ENCODE data around the gene TGM4.
"Not testable (repeated sequence)": the region's sequence is repeated elsewhere in the genome, so short reads cannot be mapped to it uniquely, and the experiment has no call there.

The TGM4 gene

DNA sequence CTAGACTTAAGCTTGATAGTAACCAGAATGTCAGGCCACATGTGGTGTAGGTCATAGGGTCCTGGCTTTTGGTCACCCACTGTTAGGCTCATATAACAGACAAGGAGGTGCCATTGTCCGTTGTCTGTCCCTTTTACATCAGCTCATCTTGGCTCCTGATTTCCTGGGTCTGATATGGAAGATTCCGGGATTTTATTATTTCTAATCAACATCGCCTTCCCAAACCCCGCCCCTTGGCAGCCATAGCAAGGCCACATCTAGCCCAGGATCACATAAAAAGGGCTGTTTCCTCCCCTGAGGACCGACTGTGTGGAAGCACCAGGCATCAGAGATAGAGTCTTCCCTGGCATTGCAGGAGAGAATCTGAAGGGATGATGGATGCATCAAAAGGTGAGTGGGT is at the start of gene TGM4:
Gene TGM4 (plus strand): TSS at position 301 of the 400 bp plus-strand sequence. CDS start 71 bp downstream, at position 372.
- DNase-seq (ENCODE audit: low read depth): no peak

DNA sequence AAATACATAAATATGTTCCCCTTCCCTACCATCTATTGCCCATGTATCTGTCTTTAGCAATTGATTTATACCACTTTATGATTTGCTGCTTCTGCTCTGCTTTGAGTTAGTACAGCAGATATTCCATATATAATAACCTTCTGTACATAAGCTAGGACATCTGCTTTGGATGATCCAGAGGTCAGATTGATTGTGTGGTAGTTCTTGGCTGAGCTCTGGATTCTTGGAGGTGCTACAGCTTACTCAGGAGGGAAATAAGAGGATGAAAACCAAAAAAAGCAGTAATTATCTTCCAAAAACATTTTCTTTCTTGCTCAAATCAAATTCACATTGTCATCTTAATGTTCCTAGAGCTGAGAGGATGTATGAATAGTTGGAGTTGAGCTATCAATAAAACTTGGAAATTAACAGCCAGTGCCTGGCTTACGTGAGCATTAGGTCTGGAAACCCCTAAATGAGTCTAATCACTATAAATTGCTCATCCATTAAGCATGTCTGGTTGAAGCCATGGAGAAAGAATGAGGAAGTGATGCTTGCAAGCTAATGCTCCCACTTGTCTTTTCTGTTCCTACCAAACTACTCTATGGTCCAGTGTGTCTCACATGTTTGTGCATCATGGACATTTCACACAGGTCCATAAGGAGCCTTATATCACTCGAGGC is 49.0 kb upstream of the TGM4 start:
- no peak for DNase-seq (ENCODE audit: low read depth)

DNA sequence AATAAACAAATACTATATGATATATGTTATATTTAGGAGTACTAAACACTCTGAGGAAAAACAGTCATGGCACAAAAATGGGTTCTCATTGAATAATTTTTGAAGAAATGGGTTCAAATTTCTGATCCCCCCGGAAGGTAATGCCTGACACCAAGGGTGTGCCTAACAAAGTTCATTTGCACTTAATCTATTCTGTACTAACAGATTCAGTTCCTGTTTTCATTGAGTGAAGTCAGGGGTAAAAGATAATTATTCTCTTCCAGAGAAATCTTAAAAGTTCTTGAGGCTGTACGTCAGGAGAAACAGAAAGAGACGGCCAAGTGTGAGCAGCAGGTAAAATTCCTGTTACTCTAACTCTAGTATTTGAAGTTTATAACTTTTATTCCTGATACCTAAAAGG is 47.2 kb upstream of the TGM4 start:
- DNase-seq (ENCODE audit: low read depth): no peak

DNA sequence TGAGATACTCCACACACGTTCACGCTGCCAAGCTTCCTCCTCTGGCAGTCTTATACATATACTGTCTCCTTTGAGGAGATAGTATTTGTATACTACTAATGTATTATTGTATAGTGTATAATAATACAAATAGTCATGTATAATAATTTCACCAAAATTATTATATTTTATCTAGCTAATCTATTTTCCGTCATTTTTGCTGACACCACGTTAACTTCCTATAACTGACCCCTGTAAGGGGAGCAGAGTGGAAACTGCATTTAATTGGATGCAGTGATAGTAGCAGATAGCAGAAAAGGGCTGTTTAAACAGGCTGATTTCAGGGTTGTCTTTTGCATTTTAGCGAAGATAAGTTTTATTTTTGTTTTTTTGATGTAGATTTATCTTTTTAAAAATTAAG is 43.2 kb upstream of the TGM4 start:
- DNase-seq (ENCODE audit: low read depth): no peak

DNA sequence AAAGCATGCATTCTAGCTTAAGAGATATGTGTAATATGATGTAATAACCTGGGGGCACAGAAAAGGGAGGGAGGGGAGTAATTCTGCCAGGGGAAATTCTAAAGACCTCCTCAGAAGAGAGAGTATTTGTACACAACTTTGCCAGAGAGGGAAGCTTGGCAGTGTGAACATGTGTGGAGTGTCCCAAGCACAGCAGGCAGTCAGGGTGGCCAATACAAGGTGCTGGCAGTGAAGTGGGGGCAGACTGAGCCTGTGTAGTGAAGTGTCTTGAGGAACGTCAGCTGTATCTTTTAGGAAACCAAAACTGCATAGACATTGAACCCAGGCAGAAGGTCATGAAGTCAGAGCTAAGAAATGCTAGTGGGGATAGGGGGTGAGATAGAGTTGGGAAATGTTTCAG is 42.4 kb upstream of the TGM4 start:
- no peak for DNase-seq (ENCODE audit: low read depth)

DNA sequence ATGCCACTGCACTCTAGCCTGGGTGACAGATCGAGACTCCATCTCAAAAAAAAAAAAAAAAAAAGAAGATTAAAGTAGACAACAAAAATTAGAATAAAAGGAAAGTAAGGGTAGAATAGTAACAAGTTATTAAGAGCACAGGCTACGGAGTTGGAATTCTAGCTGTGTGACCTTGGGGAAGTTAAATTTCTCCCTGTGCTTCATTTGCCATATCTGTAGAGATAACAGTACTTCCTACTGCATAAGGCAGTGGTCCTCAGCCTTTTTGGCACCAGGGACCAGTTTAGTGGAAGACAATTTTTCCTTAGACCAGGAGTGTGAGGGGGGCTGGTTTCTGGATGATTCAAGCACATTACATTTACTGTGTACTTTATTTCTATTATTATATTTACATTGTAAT is 41.4 kb upstream of the TGM4 start:
- DNase-seq (ENCODE audit: low read depth): no peak

DNA sequence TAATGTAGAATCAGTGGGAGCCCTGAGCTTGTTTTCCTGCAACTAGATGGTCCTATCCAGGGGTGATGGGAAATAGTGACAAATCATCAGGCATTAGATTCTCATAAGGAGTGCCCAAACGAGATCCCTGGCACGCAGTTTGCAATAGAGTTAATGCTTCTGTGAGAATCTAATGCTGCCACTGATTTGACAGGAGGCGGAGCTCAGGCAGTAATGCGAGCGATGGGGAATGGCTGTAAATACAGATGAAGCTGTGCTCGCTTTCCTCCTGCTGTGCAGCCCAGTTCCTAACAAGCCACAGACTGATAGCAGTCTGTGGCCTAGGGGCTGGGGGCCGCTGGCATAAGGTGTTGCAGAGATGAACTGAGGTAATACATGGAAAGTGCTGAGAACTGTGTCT is 41.0 kb upstream of the TGM4 start:
- DNase-seq (ENCODE audit: low read depth): no peak

DNA sequence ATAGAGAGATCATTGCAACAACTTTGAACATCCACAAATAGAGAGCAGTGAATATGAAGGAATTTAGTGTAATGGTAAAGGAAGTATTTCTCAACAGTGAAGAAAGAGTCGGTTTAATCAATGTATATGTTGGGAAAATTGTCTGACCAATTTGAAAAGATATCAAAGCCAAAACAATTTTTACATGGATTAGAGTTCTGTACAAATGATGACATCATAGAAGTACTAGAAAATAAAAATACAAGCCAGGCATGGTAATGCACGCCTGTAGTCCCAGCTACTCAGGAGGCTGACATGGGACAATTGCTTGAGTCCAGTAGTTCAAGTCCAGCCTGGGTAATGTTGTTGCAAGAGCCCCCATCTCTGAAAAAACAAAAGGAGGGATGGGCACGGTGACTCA is 38.7 kb upstream of the TGM4 start:
- DNase-seq (ENCODE audit: low read depth): no peak

DNA sequence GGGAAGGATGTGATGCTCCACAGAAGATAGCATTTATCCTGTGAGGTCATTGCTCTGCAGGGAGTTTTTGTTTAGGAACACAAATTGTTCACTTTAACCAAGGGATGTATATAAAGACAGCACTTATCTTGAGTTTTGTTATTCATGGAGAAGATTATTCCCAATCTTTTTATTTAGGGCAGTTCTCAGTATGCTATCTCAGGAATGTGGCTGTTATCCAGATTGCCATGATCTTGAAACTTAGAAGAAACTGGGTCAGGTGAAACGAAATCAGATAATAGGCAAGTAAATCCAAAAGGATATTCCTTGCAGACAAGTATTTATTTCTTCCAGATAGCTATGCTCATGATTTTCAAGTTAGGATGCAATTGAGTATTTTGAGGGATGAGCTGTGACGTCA is 32.0 kb upstream of the TGM4 start:
- DNase-seq (ENCODE audit: low read depth): no peak

DNA sequence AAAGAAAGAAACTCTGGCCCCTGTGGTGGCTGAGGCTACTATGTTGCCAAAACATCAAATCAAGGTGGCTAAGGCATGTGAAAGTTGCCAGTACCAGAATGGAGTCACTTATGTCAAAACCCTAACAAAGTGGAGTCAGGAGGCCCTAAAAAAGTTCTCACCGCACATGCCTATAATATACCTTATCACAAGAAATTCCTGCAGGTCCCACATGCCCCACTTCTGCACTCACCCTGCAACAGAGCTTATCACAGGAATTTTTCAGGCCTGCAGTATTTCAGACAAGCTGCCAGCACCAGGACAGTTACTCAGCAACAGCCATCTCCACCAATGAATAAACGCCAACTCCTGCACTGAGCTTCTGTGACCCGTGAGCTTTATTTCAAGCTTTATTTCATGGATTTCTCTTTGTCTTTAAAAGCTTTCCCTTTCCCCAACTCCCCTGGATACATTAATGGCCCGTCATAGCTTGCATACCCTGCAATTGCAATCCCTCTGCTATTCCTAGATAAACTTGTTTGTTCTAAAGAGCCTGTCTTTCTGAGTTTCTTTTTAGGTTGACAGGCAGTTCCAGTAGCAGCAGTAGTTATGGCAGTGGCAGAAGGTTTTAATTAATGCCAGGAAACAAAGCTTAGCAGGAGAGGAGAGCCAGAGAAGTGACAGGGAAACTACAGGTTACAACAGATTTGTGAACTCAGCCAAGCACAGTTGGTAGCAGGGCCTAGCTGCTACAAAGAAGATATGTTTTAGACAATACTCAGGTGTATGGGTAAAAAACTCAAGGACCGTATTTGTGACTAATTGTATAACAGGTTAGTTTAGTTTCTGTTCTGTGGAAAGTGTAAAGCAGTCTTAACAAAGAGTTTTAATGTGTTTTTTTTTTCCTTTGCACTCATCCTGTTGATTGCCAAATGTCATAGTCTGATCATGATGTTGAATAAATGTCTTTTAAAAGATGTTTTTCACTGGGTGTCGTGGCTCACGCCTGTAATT is 28.6 kb upstream of the TGM4 start:
- DNase-seq (ENCODE audit: low read depth): no peak

DNA sequence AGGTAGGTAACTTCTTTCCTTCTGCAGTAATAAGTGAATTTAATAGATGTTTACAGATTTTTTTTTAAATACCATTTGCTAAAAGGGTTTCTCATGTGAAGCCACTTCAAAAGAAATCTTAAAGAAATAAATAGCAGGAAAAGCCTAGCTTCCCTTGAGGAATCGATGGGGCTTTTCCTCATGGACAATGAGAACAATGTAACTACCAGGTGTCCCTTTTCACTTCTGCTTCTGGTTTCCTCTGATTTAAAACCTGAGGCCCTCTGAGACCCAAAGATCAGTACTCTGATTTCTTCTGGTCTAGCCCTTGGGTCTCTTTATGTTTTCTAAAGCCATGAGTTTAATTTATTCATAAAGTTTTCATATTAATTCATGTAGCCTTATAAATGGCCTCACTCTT is 25.8 kb upstream of the TGM4 start:
- no peak for DNase-seq (ENCODE audit: low read depth)

DNA sequence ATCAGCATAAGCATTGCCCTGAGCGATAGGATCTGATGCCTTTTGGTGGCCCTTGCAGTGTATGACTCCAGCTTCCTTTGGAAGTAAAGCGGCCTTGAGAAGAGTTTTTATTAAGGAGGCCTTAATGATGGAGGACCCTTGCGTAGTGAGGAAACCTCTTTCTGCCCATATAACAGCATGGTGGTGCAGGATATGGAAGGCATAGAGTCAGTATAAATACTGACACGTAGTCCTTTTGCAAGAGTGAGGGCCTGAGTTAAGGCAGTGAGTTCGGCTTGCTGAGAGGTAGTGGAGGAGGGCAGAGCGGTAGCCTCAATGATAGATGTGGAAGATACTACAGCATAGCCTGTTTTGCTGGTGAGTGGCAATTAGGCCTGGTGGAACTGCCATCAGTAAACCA is 17.7 kb upstream of the TGM4 start:
- DNase-seq (ENCODE audit: low read depth): not testable (repeated sequence)

DNA sequence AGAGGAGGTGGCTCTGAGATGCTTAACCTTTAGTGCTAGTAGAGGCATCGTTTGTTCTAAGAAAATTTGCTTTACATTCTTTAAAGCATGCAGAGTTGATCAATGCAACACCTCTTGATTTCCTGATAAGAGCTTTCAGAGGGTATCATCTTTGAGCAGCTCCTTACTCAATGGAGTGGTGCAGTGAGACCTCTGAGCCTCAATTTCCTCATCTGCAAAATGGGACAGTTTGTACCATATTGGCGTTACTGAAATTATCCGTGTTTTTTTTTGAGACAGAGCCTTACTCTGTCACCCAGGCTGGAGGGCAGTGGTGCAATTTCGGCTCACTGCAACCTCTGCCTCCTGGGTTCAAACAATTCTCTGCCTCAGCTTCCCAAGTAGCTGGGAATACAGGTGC is 14.3 kb upstream of the TGM4 start:
- no peak for DNase-seq (ENCODE audit: low read depth)

DNA sequence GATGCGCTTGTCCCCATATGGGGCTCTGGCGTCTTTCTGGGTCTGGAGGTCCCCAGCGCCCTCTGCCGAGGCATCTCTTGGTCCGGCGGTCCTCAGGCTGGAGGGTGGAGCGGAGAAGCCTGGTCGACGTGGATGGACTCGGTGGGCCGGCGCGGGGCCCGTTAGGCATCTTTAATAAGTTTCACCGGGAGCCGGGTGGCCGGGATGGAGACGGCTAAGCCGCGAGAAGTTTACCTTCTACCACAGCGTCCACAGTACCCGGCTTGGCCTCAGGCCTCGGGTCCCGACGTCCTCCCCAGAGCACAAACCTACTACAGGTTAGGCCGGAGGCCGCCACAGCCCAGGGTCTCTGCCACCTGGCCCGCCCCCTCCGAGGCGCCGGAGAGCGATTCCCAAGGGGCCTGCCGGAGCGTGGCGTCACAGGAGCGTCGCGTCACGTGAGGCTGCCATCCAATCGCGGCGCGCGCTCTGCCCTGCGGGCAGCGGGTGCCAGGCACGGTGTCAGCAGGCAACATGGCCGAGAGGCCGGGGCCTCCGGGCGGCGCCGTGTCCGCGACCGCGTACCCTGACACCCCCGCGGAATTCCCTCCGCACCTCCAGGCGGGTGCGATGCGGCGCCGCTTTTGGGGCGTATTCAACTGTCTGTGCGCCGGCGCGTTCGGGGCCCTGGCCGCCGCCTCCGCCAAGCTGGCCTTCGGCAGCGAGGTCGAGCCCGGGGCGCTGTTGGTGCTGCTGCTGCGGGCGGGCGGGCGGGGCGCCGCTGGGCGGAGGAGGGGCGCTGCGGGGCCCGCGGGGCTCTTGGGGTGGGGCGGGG is 12.8 kb upstream of the TGM4 start, which contains the start of gene TMEM42:
Gene TMEM42 (plus strand): TSS at position 501 of the 814 bp plus-strand sequence. CDS start 13 bp downstream, at position 514.
- peak; percentile 82 for DNase-seq (ENCODE audit: low read depth)

DNA sequence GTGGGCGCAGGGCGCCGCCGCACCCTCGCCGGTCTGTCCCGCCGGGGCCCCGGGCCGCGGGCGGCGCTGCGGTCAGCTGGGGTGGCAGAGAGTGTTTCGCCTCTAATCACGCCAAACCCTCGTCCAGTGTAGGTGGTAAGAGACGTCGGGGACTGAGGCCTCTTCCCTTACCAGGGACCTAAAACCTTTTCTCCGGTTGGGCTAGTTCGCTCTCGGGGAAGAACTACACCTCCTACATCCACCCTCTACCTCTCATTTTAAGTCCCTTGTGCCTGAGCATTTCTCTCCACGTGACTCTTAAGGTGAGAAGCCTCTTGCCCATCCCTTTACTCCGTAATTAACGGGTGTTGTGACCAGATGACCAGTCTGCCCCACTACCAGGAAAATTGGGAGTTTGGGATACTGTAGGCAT is 12.2 kb upstream of the TGM4 start:
- DNase-seq (ENCODE audit: low read depth): no peak

DNA sequence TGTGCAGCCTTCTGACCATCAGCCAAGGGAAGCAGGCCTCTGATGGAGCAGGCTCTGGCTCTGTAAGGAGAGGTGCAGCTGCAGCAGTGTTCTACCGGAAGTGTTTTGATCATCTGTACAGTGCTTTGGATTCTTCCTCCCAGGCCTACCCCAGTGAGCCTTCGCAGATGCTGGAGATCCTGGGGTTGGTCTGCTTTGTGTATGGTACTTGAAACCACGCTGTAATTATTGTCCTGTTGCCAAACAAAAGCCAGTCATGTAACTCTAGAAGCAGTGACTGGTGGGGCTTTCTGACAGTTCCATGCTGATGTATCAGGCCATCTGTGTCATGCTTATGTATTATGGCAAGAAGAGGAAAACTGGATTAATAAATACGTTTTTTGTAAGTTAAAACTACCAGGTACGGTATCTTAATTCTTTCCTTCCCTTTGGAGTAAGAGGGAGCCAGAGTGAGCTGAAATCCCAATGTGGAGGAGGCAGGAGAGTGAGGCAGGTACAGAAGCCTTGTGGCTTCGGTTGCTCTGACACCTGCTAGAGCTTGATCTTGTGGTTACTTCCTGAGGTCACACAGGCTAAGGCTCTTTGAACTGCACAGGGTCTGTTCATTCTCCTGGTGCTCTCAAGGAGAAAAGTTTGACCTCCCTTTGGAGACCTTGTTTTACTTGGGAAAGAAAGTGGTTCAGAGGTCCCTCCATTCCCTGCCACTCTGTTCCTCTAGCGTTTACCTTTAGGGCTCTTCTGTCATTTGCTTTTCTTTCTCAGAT is 9.0 kb upstream of the TGM4 start:
- no peak for DNase-seq (ENCODE audit: low read depth)

DNA sequence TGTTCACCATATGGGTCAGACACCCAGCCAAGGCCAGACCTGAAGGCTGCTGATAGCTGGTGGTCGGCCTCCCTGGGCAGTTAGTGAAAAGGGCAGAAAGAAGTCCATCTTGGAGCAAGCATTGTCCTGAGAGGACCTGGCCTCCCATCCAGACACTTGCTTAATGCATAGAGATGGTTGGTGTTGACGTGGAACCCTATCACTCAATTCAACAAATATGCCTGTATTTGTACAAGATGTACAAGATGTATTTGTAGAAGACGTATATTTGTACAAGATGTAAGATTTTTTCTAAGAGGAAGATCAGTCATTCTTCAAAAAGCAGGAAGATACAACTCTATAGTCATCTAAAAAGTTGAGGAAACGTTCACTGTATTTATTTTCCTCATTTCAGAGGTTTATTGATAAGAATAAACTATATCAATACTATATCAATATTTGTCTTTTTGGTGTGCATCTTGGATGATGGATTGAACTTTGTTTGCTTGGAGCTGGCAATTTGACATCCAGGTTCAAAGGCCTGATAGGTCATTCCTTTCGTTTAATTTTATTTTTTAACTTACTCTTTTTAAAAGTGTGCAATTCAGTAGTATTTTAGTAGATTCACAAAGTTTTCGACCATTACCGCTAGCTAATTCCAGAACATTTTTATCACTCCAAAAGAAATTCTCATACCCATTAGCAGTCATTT is 6.8 kb upstream of the TGM4 start:
- DNase-seq (ENCODE audit: low read depth): no peak

DNA sequence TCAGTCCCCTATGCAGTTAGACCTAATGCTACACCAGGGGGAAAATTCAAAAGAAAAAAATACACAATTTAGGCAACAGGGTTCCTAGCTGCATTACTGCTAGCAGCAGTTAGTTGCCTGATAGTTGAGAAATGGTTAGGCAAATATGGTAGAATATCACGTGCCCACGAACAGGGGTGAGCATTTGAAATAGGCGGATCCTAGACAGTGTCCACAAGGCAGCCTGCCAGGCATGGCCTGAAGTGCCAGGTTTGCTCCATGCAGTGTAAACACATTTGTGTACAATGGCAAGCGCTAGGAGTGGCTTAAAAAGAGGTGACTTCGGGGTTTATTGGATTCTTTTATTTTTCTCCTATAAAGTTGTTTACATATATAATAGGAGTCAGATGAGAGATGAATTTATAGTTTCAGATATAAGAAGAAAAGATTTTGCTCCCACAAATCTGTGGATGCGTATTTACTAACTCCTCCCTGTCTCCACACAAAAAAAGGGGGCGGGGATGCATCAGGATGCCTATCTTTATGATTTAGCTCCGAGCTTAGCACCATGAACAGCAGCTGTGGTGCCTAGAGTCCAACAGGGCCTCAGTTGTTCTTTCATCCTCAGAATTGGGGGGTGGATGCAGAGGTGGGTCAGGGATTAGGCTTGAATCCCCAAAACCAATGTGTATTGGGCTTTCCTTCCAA is 3.9 kb upstream of the TGM4 start:
- DNase-seq (ENCODE audit: low read depth): no peak

DNA sequence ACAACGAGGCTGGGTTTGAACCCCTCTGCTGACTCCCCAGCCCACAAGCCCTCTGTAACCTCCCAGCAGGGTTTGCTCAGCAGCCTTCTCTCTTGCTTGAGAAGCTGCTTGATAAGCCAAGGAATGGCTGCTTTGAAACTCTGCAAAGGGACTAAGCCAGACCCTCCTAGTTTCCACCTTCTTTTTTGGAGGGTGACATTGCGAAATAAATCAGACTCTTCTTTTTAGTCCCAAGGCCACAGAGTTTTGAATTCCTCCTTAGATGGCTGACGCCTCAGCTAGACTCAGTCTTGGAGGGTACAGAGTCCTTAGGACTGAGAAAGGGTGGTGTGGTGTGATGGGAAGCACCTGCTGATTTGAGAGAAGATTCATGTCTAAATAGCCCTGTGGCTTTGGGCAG is 1.2 kb downstream of the TGM4 start:
- no peak for DNase-seq (ENCODE audit: low read depth)

DNA sequence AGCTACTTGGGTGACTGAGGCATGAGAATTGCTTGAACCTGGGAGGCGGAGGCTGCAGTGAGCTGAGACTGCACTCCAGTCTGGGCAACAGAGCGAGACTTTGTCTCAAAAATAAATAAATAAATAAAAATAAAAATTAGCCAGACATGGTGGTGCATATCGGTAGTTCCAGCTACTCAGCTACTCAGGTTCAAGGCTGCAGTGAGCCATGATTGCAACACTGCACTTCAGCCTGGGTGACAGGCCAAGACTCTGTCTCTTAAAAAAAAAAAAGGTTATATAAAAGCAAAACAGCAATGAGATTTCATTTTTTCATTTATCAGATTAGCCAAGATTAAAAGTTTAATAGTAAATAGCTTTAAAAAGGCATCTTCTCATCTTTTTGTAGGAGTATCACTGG is 2.9 kb downstream of the TGM4 start:
- DNase-seq (ENCODE audit: low read depth): no peak
